Smooth muscle cell (in vitro differentiated cells): ENCODE measurements around the gene KHDRBS2. TPM values are rescaled to one million over a fixed set of nuclear protein-coding genes. Genes with fewer than 3 reads are reported as not detected.

Experiments
- DNase-seq: peaks from one replicate; lab custom pipeline; 2025; ENCODE audit not compliant: unreplicated experiment; lab: John Stamatoyannopoulos, UW
- H2AFZ ChIP-seq: fragments of 200-600 bp; sonication (generic); 2 replicates; pipeline ENCODE4 v1.6.0; 2016; ENCODE audit warnings: antibody characterized with exemption, low read depth, mild to moderate bottlenecking
- H3F3A ChIP-seq: fragments of 200-600 bp; sonication (generic); 2 replicates; pipeline ENCODE4 v1.6.0; 2017; ENCODE audit warnings: antibody characterized with exemption, low read depth
- H3K27ac ChIP-seq: fragments of 200-600 bp; sonication (generic); 2 replicates; pipeline ENCODE4 v1.5.1; 2016; ENCODE audit warnings: low read depth, mild to moderate bottlenecking
- H3K27me3 ChIP-seq: fragments of 200-600 bp; sonication (generic); 2 replicates; pipeline ENCODE4 v1.6.1; 2016; ENCODE audit warnings: low read depth, mild to moderate bottlenecking
- H3K36me3 ChIP-seq: fragments of 200-600 bp; sonication (generic); 2 replicates; pipeline ENCODE4 v1.5.1; 2016; ENCODE audit warnings: low read depth
- H3K4me1 ChIP-seq: fragments of 200-600 bp; sonication (generic); 2 replicates; pipeline ENCODE4 v1.5.1; 2016; ENCODE audit warnings: low read depth
- H3K4me2 ChIP-seq: fragments of 200-600 bp; sonication (generic); 2 replicates; pipeline ENCODE4 v1.6.0; 2016; ENCODE audit warnings: mild to moderate bottlenecking
- H3K4me3 ChIP-seq: fragments of 200-600 bp; sonication (generic); 2 replicates; pipeline ENCODE4 v1.5.1; 2016; ENCODE audit warnings: mild to moderate bottlenecking
- H3K79me2 ChIP-seq: fragments of 200-600 bp; sonication (generic); 2 replicates; pipeline ENCODE4 v1.6.0; 2016; ENCODE audit warnings: low read depth, mild to moderate bottlenecking
- H3K9ac ChIP-seq: fragments of 200-600 bp; sonication (generic); 2 replicates; pipeline ENCODE4 v1.6.0; 2016; ENCODE audit warnings: low read depth
- H3K9me3 ChIP-seq: fragments of 200-600 bp; sonication (generic); replicated peaks from 2 replicates; pipeline ENCODE4 v1.5.1; 2016; ENCODE audit warnings: low read depth
- H4K20me1 ChIP-seq: fragments of 200-600 bp; sonication (generic); 2 replicates; pipeline ENCODE4 v1.6.0; 2016; ENCODE audit warnings: low read depth
- CTCF ChIP-seq: fragments of 200-600 bp; sonication (generic); IDR thresholded peaks from 2 replicates; pipeline ENCODE4 v1.5.1; 2017; ENCODE audit warnings: borderline replicate concordance, mild to moderate bottlenecking, antibody characterized with exemption; ENCODE audit not compliant: insufficient read depth, poor library complexity, severe bottlenecking
- WGBS: methylation state at CpG from one replicate; pipeline ENCODE4 v1.1.7; 2016; ENCODE audit warnings: low lambda C conversion rate; 5-methylcytosine and 5-hydroxymethylcytosine counted together
- polyA plus RNA-seq: library from polyadenylated mRNA; unstranded; fragments of >200 nt; fragmentation: Nextera tagmentation; extraction: Ambion mirVana; gene quantifications from 2 replicates; pipeline ENCODE4 v1.2.1, GENCODE V29; 2016
- total RNA-seq: library from RNA; depleted of rRNA; stranded (reverse); fragments of >200 nt; gene quantifications from 2 replicates; pipeline ENCODE4 v1.2.3, GENCODE V29; 2014

Gene KHDRBS2
- total and polyA plus RNA-seq, 2 experiments from 2014 or later, result 0.07 to 0.27 TPM

GRCh38 chr6:61679625-61680024 lies 606.4 kb downstream of the KHDRBS2 start:
- Histone ChIP-seq H3K27me3 (no peaks in the 10 kb centered on the region), H3K4me1 (peaks cover 4% of the 10 kb centered on the region), H3K9ac (no peak overlapping the region), H3K9me3 (no peaks in the 10 kb centered on the region), H3K27ac (no peak overlapping the region), H3K36me3 (no peaks in the 10 kb centered on the region), H2AFZ (no peak overlapping the region), H4K20me1 (no peaks in the 10 kb centered on the region), H3K79me2 (no peaks in the 10 kb centered on the region), H3K4me3 (no peak overlapping the region), H3F3A (no peaks in the 10 kb centered on the region), H3K4me2 (no peak overlapping the region)
- WGBS, result 98% methylated on average over 6 of the region's 6 CpGs
- no peak for TF ChIP-seq CTCF
- DNase-seq, result no peak

- 92% methylated on average over 2 of the region's 2 CpGs for WGBS
- Histone ChIP-seq H3K9me3 (no peaks in the 10 kb centered on the region), H3K4me3 (no peak overlapping the region), H3K27me3 (no peaks in the 10 kb centered on the region), H3K4me2 (no peak overlapping the region), H3K36me3 (no peaks in the 10 kb centered on the region), H2AFZ (no peak overlapping the region), H3K4me1 (no peaks in the 10 kb centered on the region), H3F3A (no peaks in the 10 kb centered on the region), H3K9ac (no peak overlapping the region), H4K20me1 (no peaks in the 10 kb centered on the region), H3K27ac (no peak overlapping the region), H3K79me2 (no peaks in the 10 kb centered on the region)
- TF ChIP-seq CTCF, result no peak
- DNase-seq, result no peak
These were observed 610.3 kb downstream of the KHDRBS2 start for GRCh38 chr6:61675734-61676133.

- WGBS, result 65% methylated on average over 1 of the region's 1 CpG
- H3K79me2 ChIP-seq, result no peaks in the 10 kb centered on the region
These were observed 636.2 kb downstream of the KHDRBS2 start for GRCh38 chr6:61649845-61650244.

More at GRCh38 chr6:61649845-61650244, 636.2 kb downstream of the KHDRBS2 start:
- H3K9ac ChIP-seq, result no peak overlapping the region
- H3K4me3 ChIP-seq, result no peak overlapping the region
- no peak overlapping the region for H3K27ac ChIP-seq
- H3K27me3 ChIP-seq, result no peaks in the 10 kb centered on the region
- no peak overlapping the region for H3K4me2 ChIP-seq
- no peaks in the 10 kb centered on the region for H3K4me1 ChIP-seq
- no peaks in the 10 kb centered on the region for H3K9me3 ChIP-seq
- H2AFZ ChIP-seq, result no peak overlapping the region
- DNase-seq, result no peak
- H4K20me1 ChIP-seq, result no peaks in the 10 kb centered on the region
- H3K36me3 ChIP-seq, result no peaks in the 10 kb centered on the region
- no peaks in the 10 kb centered on the region for H3F3A ChIP-seq
- no peak for TF ChIP-seq CTCF
